ENCODE data around the gene SLC7A6. TPM values are rescaled to one million over a fixed set of nuclear protein-coding genes. Genes with fewer than 3 reads are reported as not detected.

SLC7A6 gene
- total RNA-seq, 4 donors from 2014 or later, result 6.8 to 40.0 (median 19.6) TPM

DNA sequence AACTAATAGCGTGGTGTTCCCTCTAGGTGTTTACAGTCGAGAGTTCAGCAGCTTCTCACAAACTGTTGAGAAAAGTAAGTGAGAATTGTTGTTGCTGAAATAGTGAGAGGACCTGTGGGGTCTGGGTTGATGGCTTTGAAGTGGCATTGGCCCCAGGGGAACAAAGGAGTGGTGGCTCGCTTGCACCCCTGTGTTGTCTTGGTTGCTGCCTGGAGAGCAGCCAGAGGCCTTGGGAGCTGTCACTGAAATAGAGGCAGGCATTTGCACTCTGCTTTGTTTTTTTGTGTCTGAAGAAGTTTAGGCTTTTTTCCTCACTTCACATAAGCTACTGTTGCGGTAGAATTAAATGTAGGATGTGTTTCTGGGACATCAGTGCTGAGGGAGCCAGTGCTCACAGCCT lies 83.3 kb downstream of the SLC7A6 start:
- H3K27me3 ChIP-seq, result no peaks in the 10 kb centered on the region
- no peak for DNase-seq
- H3K9me3 ChIP-seq, result no peaks in the 10 kb centered on the region
- TF ChIP-seq POLR2A (IDR thresholded peaks at IDR 0.05), result no peak
- intact Hi-C loops (cut with DNase I; ENCODE audit: low total_unique reads), result no loop called here
- no peaks in the 10 kb centered on the region for H3K4me1 ChIP-seq
- H3K36me3 ChIP-seq, result no peaks in the 10 kb centered on the region
- no peak overlapping the region for H3K27ac ChIP-seq
- no peak overlapping the region for H3K4me3 ChIP-seq

DNA sequence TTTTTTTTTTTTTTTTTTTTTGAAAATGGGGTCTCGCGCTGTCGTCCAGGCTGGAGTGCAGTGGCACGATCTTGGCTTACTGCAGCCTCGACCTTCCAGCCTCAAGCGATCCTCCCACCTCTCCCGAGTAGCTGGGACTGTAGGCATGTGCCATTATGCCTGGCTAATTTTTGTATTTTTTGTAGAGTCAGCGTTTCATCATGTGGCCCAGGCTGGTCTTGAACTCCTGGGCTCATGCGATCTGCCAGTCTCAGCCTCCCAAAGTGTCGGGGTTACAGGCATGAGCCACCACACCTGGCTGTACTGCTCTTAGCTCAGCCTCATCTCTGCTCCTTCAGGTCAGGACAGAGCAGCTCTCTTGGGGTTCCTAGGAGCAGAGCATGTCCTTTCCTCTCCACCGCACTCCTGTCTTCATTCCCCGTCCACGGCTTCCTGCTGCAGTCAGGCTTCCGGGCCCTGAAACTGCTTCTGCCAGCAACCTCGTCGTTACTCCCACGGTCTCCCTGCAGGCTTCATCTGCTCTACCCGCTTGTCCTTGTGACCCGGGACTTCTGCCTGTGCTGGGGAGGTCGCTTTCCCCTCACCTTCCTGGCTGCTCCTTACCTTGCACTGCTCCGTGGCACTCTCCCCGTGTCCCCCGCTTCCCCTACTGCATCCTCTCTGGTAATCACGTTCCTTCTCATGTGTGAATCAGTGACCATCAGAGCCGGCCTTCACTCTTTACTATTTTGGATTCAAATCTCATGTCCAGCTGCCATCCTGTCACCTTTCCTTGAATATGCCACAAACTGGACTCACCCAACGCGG lies 84.5 kb downstream of the SLC7A6 start:
- no peak overlapping the region for H3K4me3 ChIP-seq
- no peaks in the 10 kb centered on the region for H3K36me3 ChIP-seq
- TF ChIP-seq, protein P1, sequence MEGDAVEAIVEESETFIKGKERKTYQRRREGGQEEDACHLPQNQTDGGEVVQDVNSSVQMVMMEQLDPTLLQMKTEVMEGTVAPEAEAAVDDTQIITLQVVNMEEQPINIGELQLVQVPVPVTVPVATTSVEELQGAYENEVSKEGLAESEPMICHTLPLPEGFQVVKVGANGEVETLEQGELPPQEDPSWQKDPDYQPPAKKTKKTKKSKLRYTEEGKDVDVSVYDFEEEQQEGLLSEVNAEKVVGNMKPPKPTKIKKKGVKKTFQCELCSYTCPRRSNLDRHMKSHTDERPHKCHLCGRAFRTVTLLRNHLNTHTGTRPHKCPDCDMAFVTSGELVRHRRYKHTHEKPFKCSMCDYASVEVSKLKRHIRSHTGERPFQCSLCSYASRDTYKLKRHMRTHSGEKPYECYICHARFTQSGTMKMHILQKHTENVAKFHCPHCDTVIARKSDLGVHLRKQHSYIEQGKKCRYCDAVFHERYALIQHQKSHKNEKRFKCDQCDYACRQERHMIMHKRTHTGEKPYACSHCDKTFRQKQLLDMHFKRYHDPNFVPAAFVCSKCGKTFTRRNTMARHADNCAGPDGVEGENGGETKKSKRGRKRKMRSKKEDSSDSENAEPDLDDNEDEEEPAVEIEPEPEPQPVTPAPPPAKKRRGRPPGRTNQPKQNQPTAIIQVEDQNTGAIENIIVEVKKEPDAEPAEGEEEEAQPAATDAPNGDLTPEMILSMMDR (IDR thresholded peaks at IDR 0.05), result no peak
- no peak for TF ChIP-seq POLR2A (IDR thresholded peaks at IDR 0.05)
- intact Hi-C loops (cut with DNase I; ENCODE audit: low total_unique reads), result no loop called here
- DNase-seq, result no peak
- H3K27ac ChIP-seq, result no peak overlapping the region
- H3K9me3 ChIP-seq, result no peaks in the 10 kb centered on the region
- no peaks in the 10 kb centered on the region for H3K27me3 ChIP-seq
- no peaks in the 10 kb centered on the region for H3K4me1 ChIP-seq

DNA sequence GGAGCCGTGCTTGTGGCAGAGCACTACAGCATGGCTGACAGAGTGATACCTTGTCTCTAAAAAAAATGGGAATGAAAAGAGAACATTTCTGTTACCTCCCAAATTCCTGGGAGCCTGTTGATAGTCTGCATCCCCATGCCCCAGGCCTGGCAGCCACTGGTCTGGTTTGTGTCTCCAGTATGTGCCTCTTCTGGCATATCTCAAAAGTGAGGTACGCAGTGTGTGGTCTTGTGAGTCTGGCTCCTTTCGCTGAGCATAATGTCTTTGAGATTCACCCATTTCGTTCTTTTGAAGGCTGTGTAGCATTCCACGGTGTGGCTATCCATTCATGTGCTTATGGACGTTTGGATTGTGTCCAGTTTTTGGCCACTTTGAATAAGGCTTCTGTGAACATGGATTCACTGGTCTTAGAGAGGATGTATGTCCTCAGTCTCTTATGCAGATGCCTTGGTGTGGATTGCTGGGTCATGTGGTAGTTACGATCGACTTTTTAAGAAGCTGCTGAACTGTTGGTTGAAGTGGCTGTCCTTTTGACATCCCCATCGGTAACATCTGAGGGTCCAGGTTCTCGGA lies 85.6 kb downstream of the SLC7A6 start:
- Histone ChIP-seq H3K4me1 (no peaks in the 10 kb centered on the region), H3K27me3 (no peaks in the 10 kb centered on the region), H3K4me3 (no peak overlapping the region), H3K27ac (no peak overlapping the region), H3K36me3 (no peaks in the 10 kb centered on the region), H3K9me3 (no peaks in the 10 kb centered on the region)
- intact Hi-C loops (cut with DNase I; ENCODE audit: low total_unique reads), result no loop called here
- DNase-seq, result no peak
- TF ChIP-seq POLR2A (IDR thresholded peaks at IDR 0.05), result no peak
- TF ChIP-seq, protein P1 (IDR thresholded peaks at IDR 0.05), result no peak

DNA sequence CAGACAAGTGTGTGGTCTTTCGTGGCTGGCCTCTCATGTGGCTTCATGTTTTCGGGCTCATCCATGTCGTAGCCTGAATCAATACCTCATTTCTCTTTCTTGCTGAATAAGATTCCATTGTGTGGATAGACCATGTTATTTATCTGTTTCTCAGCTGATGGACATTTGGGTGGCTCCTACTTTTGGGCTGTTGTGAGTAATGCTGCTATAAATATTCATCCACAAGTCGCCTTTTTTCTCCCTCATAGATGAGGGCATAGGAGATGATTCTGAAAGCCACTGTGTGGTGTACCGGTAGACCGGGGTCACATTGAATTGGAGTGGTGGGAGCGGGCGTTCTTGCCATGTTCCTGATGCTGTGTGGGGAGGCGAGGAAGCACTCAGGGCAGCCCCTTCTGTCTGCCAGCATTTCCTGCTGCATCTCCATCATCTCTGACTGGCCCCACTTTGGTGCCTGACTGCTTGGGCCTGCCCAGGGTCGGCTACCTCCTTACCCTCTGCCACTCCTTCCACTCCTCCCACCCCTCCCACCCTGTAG lies 86.6 kb downstream of the SLC7A6 start:
- Histone ChIP-seq H3K4me3 (no peak overlapping the region), H3K9me3 (no peaks in the 10 kb centered on the region), H3K27ac (no peak overlapping the region), H3K27me3 (no peaks in the 10 kb centered on the region), H3K36me3 (no peaks in the 10 kb centered on the region), H3K4me1 (no peaks in the 10 kb centered on the region)
- no peak for DNase-seq
- intact Hi-C loops (cut with DNase I; ENCODE audit: low total_unique reads), result no loop called here
- TF ChIP-seq, protein P1 (IDR thresholded peaks at IDR 0.05), result no peak
- TF ChIP-seq POLR2A (IDR thresholded peaks at IDR 0.05), result no peak

Small RNA genes lying within 50 kb of the gene (microRNA-seq; reads per million reads assigned to microRNA genes)
- gene MIR6773 (ENCODE audit: borderline microRNAs expressed, borderline replicate concordance), result not detected

Small RNA genes lying within 50 kb of the gene (small RNA-seq; reads per million reads assigned to genes)
- gene RNU4-30P (not detected), gene RNU6-1262P (not detected)

Other genes with a start within 250 kb of the SLC7A6 start
- not detected for gene DPEP2NB, start 248.6 kb upstream of the SLC7A6 start, total RNA-seq
- gene DDX28, start 241.3 kb upstream of the SLC7A6 start, total RNA-seq, result 10 to 100 TPM in 2 of 4 donors, 1 to 10 TPM in 2; 2.9 to 14.1 (median 11.8) TPM
- 10 to 100 TPM in 1 of 4 donors, 1 to 10 TPM in 3; 2.0 to 18.4 (median 5.6) TPM for gene DUS2, start 241.2 kb upstream of the SLC7A6 start, total RNA-seq
- 10 to 100 TPM; 22.6 to 74.0 (median 48.4) TPM for gene NFATC3, start 179.2 kb upstream of the SLC7A6 start, total RNA-seq
- gene ESRP2, start 28.4 kb upstream of the SLC7A6 start, total RNA-seq, result 1 to 10 TPM in 1 of 4 donors, under 1 TPM in 3; 0.26 to 5.3 (median 0.50) TPM
- gene PLA2G15, start 19.2 kb upstream of the SLC7A6 start, total RNA-seq, result 10 to 100 TPM in 2 of 4 donors, 1 to 10 TPM in 1, under 1 TPM in 1; 0.51 to 22.3 (median 7.9) TPM
- gene SLC7A6OS, start 46.4 kb downstream of the SLC7A6 start, total RNA-seq, result 10 to 100 TPM in 2 of 4 donors, 1 to 10 TPM in 2; 7.6 to 18.9 (median 13.4) TPM
- gene PRMT7, start 46.5 kb downstream of the SLC7A6 start, total RNA-seq, result 100 to 1,000 TPM in 1 of 4 donors, 10 to 100 TPM in 2, 1 to 10 TPM in 1; 8.2 to 111 (median 66.9) TPM
- 1 to 10 TPM in 2 of 4 donors, under 1 TPM in 2; under 0.01 to 2.6 (median 0.75) TPM for gene SMPD3, start 184.0 kb downstream of the SLC7A6 start, total RNA-seq

All from uterus (tissue), 4 donors.